UCSD-AML1 (cell line): ENCODE data around the gene ADGRF1.
A peak's percentile ranks its signal among the peaks of the same experiment; 100 is the strongest.
"Not testable (repeated sequence)": the region's sequence is repeated elsewhere in the genome, so short reads cannot be mapped to it uniquely, and the experiment has no call there.

Experiments
- DNase-seq: peaks from one replicate; lab custom pipeline; 2025; ENCODE audit not compliant: unreplicated experiment; lab: John Stamatoyannopoulos, UW

The ADGRF1 gene

GRCh38 chr6:47061309-47062300, 19.5 kb upstream of the ADGRF1 start:
- DNase-seq = no peak

DNA sequence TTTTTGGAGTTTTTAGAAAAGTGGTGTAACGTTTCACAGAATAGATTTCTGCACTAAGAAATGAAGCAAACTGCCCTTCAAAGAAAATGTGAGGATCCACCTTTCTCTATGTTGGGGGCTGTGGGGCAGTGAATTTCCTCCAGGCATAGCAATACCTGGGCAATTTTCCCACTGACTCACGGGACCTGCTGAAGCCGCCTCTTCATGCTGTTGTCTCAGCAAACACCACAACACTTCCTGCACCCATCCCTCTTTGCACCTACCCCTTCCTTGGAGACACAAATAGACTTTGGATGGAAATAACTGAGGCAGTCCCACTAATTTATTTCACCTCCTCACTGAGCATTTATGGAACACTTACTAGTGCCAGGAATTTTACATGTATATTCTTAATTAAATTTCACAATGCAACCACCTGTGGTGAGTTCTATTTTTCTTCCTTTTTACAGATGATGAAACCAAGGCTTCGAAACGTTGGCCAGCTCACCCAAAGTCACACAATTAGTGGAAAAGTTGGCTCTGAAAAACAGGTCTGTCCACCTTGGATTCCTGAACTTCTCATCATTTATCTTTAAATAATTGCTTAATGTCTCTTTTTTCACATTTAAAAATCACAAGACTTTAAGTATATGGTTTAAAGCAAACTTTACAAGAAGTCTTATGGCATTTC, 17.2 kb upstream of the ADGRF1 start:
- no peak for DNase-seq

GRCh38 chr6:47057830-47058540, 15.9 kb upstream of the ADGRF1 start:
- no peak for DNase-seq

GRCh38 chr6:47056832-47057231, 14.7 kb upstream of the ADGRF1 start:
- DNase-seq = no peak

GRCh38 chr6:47054302-47054701, 12.2 kb upstream of the ADGRF1 start:
- not testable (repeated sequence) for DNase-seq

GRCh38 chr6:47048638-47049037, 6.5 kb upstream of the ADGRF1 start:
- no peak for DNase-seq

DNA sequence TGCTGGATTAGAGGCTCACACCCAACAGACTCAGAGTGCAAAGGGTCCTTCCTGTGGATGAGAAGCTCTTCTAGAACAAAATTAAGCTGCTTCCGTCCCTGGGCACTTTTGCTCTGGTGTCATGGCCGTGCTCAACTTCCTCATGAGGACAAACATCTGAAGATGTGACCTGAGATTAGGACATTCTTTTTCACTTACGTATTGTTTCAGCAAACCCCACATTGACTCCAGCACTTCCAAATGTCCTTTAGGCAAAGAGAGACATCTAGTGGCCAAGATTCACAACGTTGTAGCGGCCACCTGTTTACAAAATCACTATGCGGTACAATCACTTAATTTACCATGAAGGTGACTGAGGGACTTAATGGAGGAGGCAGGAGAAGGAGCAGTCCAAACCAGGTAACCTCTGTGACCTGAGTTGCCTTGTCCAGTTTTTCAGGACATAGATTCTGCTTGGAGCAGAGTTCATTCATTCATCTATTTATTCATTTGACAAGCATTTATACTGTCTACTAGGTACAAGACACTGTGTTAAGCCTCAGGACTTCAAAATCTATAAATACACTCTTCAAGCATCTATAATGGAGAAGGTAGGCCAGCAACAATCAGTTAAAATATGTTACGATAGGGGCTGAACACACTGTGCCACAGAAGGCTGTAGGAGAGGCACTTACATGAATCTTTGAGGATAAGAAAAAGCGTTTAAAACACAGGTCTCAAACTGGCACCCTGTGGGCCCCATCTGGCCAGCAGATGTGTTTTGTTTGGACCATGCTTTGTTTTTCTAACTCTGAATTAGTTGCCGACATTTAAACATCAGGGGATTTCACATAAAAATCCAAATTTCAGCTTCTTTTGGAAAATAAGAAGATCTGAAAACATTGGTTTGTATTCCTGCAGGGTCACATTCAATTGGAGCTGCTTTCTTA, 5.6 kb upstream of the ADGRF1 start:
- DNase-seq = peak; percentile 46

GRCh38 chr6:47047097-47047478, 5.0 kb upstream of the ADGRF1 start:
- DNase-seq = no peak

- no peak for DNase-seq
These were observed 2.3 kb upstream of the ADGRF1 start for GRCh38 chr6:47044397-47044796.

- no peak for DNase-seq
These were observed 1.2 kb upstream of the ADGRF1 start for GRCh38 chr6:47043286-47043685.

- no peak for DNase-seq
These were observed 391 bp downstream of the ADGRF1 start for GRCh38 chr6:47041741-47042140.

DNA sequence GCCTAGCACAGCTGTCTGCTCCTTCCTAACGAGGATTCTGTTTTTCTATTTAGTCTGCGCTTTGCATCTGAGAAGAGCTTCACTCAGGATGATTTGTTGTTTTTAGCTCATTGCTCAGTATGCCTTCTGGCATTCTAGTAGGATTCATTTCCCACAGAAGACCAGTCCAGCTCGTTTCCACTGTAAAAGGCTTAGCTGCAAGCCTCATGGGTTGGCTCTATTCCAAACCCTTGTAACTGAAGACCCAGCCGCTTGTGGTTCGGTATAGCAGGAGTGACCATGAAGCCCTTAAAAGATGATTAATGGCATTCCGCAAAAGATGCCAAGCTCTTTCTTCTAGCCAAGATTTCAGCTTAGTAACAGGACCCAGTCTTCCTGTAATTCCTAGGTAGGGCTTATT, 7.2 kb downstream of the ADGRF1 start:
- DNase-seq = no peak

- no peak for DNase-seq
These were observed 7.7 kb downstream of the ADGRF1 start for GRCh38 chr6:47034421-47034820.

DNA sequence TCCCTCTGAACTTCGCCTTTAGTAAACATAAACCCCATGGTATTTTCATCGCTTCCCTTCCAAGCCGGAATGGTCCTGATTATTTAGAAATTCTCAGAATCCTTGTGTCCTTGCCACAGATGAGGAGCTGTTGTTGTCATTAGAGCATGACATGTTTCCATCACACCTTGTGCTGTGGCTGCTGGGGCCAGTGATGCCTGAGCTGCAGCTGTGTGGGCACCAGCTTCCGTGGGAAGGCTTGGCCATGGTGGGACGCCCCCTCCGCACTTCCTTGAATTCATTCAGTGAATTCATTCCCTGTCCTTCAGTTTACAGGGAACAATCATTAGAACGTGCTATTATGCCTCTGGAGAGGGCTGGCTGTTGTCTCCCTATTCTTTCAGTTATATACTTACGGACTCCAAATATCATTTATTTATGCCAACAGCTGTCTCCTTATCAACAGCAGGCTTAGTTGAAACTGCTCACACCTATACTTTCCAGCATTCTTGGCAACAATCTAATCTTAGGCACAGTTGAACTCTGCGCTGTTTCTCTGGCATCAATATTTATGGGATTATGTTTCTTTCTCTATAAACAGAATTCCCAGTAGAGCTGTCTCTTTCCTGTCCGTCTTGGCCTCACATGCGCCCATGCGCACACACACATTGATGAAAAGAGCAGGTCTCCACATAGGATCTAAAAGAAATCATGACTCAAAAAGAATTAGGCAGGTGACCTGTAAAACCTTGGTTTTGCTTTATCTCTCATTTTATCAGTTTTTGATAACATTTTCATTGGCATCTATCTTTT, 9.0 kb downstream of the ADGRF1 start:
- DNase-seq = no peak

- no peak for DNase-seq
These were observed 10.5 kb downstream of the ADGRF1 start for GRCh38 chr6:47031656-47032055.

GRCh38 chr6:47029865-47030561, 12.1 kb downstream of the ADGRF1 start:
- DNase-seq = no peak

DNA sequence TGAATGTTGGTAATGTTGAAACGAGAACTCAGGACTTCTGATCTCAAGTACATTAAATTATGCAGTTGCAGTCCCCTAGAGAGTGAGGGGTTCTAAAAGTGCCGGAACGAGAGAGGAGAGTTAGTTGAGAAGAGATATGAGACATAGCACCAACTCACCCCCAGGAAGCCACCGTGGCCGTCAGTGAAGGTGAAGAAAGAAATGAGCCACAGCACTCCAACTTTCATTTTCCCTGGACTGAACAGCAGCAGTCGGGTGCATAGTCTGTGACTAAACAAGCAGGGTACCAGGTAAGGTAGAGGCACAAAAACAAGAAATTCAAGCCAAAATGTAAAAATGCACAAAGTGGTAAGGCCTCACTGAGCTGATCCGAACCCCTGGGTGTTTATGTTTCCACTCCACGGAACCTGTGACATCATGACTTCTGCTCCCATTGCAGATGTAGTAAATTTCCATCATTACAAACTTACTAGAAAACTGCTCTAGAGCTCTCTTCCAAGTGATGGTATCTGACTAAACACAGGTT, 13.2 kb downstream of the ADGRF1 start:
- DNase-seq = no peak

GRCh38 chr6:47027315-47027714, 14.8 kb downstream of the ADGRF1 start:
- DNase-seq = no peak

DNA sequence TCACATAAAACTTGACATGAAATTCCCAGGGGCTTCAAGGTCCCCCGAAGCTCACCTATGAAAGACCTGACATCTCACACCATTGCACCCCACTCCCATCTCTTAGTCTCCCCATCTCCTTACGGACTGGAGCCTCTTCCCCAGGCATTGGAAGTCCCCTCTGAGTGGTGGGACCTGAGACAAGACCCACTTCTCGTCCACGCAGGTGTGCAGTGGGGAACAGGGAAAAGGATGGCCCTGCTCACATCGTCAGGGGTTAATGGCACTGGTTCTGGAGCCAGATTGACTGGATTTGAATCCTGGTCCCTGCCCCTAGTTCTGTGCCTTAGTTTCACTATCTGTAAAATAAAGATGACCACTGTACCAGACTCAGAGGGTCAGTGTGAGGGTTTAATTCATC, 15.5 kb downstream of the ADGRF1 start:
- no peak for DNase-seq
